Heart left ventricle (tissue), 13 donors: ENCODE measurements around the gene ZNF488.

ENCODE experiments used
- POLR2A ChIP-seq, 2 donors: fragments of 450-650 bp; IDR thresholded peaks; one replicate each; pipeline ENCODE4 v1.6.1; 2017; ENCODE audit warnings: antibody characterized with exemption in 2 of 2, mild to moderate bottlenecking in 2 of 2, moderate library complexity in 2 of 2
- TF ChIP-seq, protein P1 (sequence below), 12 donors: fragments of 200-600 bp; sonication (generic) in 4 of 12; IDR thresholded peaks; one replicate each; pipeline versions ENCODE4 v1.5.0 to v1.8.0; 2018 to 2022; ENCODE audit warnings: antibody characterized with exemption in 12 of 12, mild to moderate bottlenecking in 5 of 12
- donor health status: ischemic (EF 13 %, LVEDD 7.1; RV severe dilation, severe dysfunction).
- donor health status: DM: no; HTN: yes; CAD: no.
- donor health status: DM: no; HTN: no; CAD: no.
- donor health status: ischemic (EF 25% LVEDD 6.9; RV normal size, moderate dysfunction).
- donor health status: ischemic (EF 25% LVEDD 5.7; RV mildly dilated, moderate dysfunction).
- donor health status: ischemic (EF 35%, LVEDD 5.7; RV mildly dilated, moderate dysfunction).
- donor health status: nonischemic (EF 11% LVEDD 7.7; RV severe dilation, severe dysfunction).
- donor health status: DM: yes; HTN: yes; CAD: no.
- donor health status: PGD.
- donor health status: ischemic (EF 29% LVEDD 5.4; RV normal size, mild dysfunction).
- donor health status: nonischemic (EF 23%, LVEDD 6.1; RV moderate dilation, normal function).

DNA sequence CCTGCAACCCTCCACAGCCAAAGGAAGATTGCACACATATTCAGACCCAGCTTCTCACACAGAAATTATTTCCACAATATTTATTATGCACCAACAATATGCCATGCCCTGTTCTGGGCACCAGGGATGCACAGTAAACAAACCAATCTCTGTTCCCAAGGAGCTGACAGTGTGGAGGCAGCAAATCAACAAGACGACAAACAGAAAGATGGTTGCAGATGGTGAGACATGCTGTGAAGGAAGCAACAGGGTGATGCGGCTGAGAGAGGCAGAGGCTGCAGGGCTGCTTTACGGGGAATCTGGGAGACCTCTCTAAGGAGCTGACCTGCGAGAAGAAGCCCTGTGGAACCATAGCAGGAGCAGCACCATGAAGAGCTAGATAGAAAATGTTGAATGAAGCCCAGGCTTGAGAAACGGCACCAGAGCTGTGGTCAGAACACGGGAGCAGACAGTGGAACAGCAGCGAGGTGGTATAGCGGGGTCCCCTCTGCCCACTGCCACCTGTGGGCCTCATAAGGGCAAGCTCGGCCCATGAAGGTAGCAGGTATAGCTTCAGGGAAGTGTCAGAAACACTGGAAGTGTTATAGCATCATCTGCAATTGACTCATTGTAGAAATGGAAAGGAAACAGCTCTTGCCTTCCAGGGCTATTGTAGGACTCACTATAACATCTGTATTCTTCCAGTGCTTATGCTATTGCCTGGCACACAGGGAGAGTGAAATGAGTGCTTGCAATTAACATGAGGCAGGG is 18.5 kb downstream of the ZNF488 start:
- TF ChIP-seq, protein P1, sequence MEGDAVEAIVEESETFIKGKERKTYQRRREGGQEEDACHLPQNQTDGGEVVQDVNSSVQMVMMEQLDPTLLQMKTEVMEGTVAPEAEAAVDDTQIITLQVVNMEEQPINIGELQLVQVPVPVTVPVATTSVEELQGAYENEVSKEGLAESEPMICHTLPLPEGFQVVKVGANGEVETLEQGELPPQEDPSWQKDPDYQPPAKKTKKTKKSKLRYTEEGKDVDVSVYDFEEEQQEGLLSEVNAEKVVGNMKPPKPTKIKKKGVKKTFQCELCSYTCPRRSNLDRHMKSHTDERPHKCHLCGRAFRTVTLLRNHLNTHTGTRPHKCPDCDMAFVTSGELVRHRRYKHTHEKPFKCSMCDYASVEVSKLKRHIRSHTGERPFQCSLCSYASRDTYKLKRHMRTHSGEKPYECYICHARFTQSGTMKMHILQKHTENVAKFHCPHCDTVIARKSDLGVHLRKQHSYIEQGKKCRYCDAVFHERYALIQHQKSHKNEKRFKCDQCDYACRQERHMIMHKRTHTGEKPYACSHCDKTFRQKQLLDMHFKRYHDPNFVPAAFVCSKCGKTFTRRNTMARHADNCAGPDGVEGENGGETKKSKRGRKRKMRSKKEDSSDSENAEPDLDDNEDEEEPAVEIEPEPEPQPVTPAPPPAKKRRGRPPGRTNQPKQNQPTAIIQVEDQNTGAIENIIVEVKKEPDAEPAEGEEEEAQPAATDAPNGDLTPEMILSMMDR (IDR thresholded peaks at IDR 0.05) = no peak
- TF ChIP-seq POLR2A (IDR thresholded peaks at IDR 0.05) = no peak
